GM12873 (cell line): ENCODE measurements around the gene HTR7.

ENCODE experiments used
- TF ChIP-seq, protein P1 (sequence below): IDR thresholded peaks from 2 replicates; pipeline ENCODE4 v1.5.1; 2012; ENCODE audit warnings: low read depth, mild to moderate bottlenecking, moderate library complexity, low read length, control low read depth; ENCODE audit not compliant: insufficient read depth; ENCODE audit errors: missing control alignments

Gene HTR7

DNA sequence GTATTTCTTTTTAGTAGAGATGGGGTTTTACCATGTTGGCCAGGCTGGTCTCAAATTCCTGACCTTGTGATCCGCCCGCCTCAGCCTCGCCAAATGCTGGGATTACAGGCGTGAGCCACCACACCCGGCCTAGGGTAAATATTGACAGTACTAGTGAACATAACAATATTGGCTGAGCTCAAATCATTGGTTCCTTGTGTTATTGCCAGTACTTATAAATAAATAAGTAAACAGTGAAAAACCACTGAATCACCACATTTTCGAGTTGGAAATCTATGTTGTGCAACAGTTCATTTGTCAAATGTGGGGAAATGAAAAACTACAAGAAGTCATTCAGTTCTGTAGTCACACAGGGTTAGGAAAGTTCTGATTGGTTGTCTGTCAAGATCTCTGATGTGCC lies 29.7 kb upstream of the HTR7 start:
- TF ChIP-seq, protein P1, sequence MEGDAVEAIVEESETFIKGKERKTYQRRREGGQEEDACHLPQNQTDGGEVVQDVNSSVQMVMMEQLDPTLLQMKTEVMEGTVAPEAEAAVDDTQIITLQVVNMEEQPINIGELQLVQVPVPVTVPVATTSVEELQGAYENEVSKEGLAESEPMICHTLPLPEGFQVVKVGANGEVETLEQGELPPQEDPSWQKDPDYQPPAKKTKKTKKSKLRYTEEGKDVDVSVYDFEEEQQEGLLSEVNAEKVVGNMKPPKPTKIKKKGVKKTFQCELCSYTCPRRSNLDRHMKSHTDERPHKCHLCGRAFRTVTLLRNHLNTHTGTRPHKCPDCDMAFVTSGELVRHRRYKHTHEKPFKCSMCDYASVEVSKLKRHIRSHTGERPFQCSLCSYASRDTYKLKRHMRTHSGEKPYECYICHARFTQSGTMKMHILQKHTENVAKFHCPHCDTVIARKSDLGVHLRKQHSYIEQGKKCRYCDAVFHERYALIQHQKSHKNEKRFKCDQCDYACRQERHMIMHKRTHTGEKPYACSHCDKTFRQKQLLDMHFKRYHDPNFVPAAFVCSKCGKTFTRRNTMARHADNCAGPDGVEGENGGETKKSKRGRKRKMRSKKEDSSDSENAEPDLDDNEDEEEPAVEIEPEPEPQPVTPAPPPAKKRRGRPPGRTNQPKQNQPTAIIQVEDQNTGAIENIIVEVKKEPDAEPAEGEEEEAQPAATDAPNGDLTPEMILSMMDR: no peak

DNA sequence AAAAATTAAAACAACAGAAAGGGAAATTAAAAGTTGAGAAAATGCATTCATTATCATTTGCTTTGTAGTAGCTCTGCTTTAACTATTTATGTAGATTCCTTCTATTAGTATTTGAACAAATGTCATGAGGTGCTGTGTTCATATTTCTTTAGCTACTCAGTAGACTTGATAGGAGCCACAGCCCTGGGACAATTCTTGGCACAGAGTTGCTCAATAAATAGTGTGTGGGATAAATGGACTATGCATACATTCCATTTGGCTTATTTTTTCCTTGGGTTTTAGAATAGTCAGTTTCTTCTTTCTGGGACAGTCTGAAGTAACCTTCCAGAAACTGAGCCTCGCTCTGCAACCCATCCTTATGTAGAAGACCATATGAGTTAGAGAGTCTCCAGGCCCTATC lies 27.3 kb upstream of the HTR7 start:
- TF ChIP-seq, protein P1: no peak

DNA sequence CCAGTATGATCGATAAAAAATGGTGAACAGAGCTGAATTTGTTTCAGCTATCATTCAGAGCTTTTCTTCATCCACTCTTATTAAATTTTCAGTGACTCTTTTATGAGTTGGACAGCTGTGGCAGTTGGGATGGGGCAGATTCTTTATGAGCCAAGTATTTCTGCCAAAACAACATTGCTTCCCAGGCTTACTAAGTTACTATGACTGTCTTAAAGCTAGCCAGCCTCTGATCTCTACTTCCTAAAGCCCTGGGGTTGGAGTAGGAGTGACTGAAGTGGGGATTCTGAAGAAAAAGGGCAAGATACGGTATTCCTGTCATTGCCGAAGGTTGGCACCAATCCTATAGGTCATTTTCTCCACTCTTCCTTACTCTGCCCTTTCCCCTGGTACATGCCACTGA lies 26.6 kb upstream of the HTR7 start:
- TF ChIP-seq, protein P1: no peak

DNA sequence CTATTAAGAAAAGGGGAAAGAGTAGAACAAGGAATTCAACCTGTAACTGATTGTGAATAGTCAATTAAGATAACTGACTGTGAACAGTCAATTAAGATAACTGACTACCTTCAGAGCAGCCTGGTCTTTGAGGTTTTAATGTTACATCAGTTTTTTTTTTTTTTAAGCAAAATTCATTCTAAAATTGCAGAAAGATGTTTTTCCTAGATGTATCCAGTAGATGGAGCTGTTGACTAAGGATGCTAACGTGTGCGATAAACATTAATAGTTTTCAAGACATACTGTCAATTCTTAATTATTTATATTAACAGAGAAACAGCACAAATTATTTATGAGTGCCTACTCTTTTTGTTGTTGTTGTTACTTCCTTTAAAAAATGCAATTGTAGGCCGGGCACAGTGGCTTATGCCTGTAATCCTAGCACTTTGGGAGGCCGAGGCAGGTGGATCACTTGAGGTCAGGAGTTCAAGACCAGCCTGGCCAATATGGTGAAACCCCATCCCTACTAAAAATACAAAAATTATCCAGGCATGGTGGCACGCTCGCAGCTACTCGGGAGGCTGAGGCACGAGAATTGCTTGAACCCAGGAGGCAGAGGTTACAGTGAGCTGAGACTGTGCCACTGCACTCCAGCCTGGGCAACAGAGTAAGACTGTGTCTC lies 22.4 kb upstream of the HTR7 start:
- TF ChIP-seq, protein P1: peak; percentile 56

DNA sequence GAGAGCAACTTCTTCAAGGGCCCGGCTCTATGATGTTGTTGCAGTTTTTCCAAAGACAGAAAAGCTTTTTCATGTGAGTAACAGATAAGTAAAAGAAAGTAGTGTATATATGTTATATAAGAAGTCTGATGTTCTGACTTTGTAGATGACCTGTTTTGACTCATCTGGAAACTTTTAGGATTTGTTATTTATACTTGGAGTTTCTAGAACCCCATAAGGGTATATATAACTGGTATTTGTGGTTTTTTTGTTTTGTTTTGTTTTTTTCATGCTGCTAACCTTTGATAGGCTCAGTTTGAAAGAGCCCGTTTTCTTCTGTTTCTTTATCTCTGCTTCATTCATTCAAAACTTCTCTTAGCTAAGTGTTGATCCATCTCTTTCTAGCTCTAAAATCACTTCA lies 21.2 kb upstream of the HTR7 start:
- TF ChIP-seq, protein P1: no peak

DNA sequence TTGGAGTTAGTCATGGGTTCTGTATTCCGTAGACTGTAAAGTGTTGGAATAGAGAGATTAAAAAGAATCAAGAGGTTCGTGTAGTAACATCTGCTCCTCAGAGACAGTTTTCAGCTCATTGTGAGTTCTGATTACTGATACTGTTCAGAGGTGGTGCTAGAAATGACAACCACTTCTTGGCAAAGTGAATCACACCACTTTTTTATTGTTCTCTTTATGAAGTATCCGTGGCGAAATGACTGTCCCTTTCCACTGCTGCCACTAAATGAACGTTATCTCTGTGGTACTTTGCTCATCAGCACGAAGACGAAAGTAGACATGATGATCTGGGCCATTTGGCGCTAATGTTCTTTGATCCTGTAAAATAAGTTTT lies 14.8 kb upstream of the HTR7 start:
- TF ChIP-seq, protein P1: no peak

DNA sequence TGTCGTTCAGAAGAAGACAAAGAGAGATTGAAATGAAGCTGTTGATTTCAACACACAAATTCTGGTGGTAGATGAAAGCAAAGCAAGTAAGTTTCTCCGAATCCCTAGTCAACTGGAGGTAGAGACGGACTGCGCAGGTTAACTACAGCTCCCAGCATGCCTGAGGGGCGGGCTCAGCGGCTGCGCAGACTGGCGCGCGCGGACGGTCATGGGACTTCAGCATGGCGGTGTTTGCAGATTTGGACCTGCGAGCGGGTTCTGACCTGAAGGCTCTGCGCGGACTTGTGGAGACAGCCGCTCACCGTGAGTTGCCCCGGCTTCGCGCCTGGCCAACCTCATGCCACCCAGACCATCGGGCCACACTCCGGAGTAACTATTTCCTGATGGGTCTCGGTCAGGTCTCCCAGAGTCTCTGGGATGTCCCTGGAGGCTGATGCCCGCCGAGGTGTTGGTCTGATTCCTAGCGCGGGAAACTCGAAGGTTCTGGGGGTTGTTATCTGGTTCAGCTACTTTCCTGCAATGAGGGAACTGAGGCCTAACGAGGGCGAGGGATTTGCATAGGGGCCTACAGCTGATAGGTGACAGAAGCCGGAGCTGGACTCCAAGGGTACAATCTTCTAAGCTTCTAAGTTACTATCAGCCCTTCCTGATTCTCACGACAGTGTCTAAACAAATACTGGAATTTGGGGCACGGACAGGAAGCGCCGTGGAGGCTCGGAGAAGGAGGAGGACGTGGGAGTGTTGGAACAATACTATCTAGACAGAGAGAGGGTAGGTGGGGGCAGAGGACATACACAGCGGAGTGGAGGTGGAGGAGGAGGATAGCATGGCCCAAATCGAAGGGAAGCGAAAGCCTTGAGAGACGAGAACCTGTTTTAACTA lies 14.2 kb upstream of the HTR7 start, which contains the start of gene RPP30:
Gene RPP30, plus strand, starts transcription at position 209 of the 882 bp plus-strand sequence. Its CDS starts 13 bp downstream, at position 222.
- TF ChIP-seq, protein P1: no peak
